Endothelial cell (in vitro differentiated cells): Measurements from ENCODE around the gene UGT1A8. TPM values are rescaled to one million over a fixed set of nuclear protein-coding genes. Genes with fewer than 3 reads are reported as not detected.

Experiments
- DNase-seq: peaks from one replicate; pipeline ENCODE4 v3.0.0; 2021; ENCODE audit warnings: low spot score
- H3K27ac Mint-ChIP-seq: one replicate; pipeline ENCODE4 v1.8.0; 2021; ENCODE audit warnings: mixed read lengths, inconsistent platforms; ENCODE audit not compliant: unreplicated experiment
- H3K27me3 Mint-ChIP-seq: one replicate; pipeline ENCODE4 v1.8.0; 2021; ENCODE audit warnings: mild to moderate bottlenecking, moderate library complexity, mixed read lengths, inconsistent platforms; ENCODE audit not compliant: unreplicated experiment
- H3K36me3 Mint-ChIP-seq: one replicate; pipeline ENCODE4 v1.8.0; 2021; ENCODE audit warnings: mild to moderate bottlenecking, low read depth, mixed read lengths, inconsistent platforms; ENCODE audit not compliant: unreplicated experiment
- H3K4me1 Mint-ChIP-seq: one replicate; pipeline ENCODE4 v1.8.0; 2021; ENCODE audit warnings: mild to moderate bottlenecking, mixed read lengths, inconsistent platforms; ENCODE audit not compliant: unreplicated experiment
- H3K4me3 Mint-ChIP-seq: one replicate; pipeline ENCODE4 v1.8.0; 2021; ENCODE audit warnings: mild to moderate bottlenecking, mixed read lengths, inconsistent platforms; ENCODE audit not compliant: unreplicated experiment
- H3K9me3 Mint-ChIP-seq: one replicate; pipeline ENCODE4 v1.8.0; 2021; ENCODE audit warnings: mixed read lengths, inconsistent platforms; ENCODE audit not compliant: unreplicated experiment
- CTCF ChIP-seq: fragments of 200-600 bp; sonication (generic); IDR thresholded peaks from one replicate; pipeline ENCODE4 v1.5.0; 2021; ENCODE audit warnings: antibody characterized with exemption; ENCODE audit not compliant: unreplicated experiment
- total RNA-seq: library from RNA; stranded (reverse); fragmentation: NEBNext Ultra II Directional; extraction: Animal tissue kit (Norgen Biotek cat#: 25700); gene quantifications from one replicate; pipeline ENCODE4 v1.2.1, GENCODE V29; 2021; ENCODE audit not compliant: unreplicated experiment

Gene UGT1A8
- total RNA-seq, 1 donor from 2014 or later = not detected

DNA sequence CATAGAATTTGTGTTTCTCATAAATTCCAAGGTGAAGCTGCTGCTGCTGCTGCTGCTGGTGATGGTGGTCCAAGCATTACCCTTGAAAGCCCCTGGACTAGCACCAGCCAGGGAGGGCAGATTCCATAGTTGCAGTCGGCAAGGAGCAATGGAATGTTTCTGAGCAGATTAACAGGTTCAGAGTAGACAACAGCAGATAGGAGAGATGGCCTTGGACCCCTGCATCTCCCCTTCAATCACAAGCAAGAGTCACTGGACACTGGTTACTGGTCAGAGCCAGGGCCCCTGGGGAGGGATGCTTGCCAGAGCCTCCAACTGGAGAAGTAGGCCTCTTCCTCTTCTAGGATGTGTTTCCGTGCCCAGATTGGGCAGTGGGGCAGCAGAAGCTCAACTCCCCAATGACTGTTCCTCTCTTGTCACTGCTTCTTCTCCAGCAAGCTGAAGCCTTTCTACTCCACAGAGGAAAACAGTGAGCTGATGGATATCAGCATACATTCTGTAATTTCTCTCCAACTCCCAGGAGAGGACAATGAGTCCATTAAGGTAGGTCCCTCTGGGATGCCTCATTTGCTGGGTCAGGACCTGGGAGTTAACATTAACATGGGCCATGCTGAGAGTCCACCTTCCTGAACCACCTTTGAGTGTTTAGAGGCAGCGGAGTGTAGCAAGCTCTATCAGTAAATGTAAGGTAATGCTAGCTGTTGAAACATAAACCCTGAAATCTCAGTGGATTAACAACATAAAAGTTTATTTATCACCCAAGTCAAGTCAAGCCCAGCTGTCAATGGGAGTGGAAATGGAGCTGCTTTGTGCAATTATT, 196.0 kb downstream of the UGT1A8 start:
- no peak overlapping the region for H3K27ac Mint-ChIP-seq
- TF ChIP-seq CTCF = no peak
- no peaks in the 10 kb centered on the region for H3K9me3 Mint-ChIP-seq
- no peak overlapping the region for H3K4me3 Mint-ChIP-seq
- peaks cover 3% of the 10 kb centered on the region for H3K4me1 Mint-ChIP-seq
- DNase-seq = no peak
- H3K27me3 Mint-ChIP-seq = no peaks in the 10 kb centered on the region
- no peaks in the 10 kb centered on the region for H3K36me3 Mint-ChIP-seq

GRCh38 chr2:233814056-233814835, 196.8 kb downstream of the UGT1A8 start:
- H3K27me3 Mint-ChIP-seq = no peaks in the 10 kb centered on the region
- no peak for TF ChIP-seq CTCF
- H3K27ac Mint-ChIP-seq = no peak overlapping the region
- no peak for DNase-seq
- no peak overlapping the region for H3K4me3 Mint-ChIP-seq
- H3K9me3 Mint-ChIP-seq = no peaks in the 10 kb centered on the region
- H3K36me3 Mint-ChIP-seq = no peaks in the 10 kb centered on the region
- H3K4me1 Mint-ChIP-seq = peaks cover 3% of the 10 kb centered on the region

DNA sequence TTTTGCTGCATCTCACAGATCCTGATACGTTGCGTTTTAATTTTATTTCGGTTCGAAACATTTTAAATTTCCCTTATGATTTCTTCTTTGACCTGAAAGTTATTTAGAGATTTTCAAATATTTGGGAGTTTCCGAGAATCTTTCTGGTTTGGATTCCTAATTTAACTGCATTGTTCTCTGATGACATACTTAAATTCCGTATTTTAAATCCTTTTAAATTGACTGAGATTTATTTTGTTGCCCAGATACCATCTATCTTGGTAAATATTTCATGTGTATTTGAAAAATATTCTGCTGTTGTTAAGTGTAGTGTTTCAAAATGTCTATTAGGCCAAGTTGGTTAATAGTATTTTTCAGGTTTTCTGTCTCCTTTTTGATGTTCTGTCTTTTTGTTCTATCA, 198.4 kb downstream of the UGT1A8 start:
- no peak overlapping the region for H3K4me3 Mint-ChIP-seq
- H3K27ac Mint-ChIP-seq = no peak overlapping the region
- no peaks in the 10 kb centered on the region for H3K9me3 Mint-ChIP-seq
- H3K4me1 Mint-ChIP-seq = peaks cover 3% of the 10 kb centered on the region
- no peaks in the 10 kb centered on the region for H3K36me3 Mint-ChIP-seq
- TF ChIP-seq CTCF = no peak
- no peak for DNase-seq
- H3K27me3 Mint-ChIP-seq = no peaks in the 10 kb centered on the region

DNA sequence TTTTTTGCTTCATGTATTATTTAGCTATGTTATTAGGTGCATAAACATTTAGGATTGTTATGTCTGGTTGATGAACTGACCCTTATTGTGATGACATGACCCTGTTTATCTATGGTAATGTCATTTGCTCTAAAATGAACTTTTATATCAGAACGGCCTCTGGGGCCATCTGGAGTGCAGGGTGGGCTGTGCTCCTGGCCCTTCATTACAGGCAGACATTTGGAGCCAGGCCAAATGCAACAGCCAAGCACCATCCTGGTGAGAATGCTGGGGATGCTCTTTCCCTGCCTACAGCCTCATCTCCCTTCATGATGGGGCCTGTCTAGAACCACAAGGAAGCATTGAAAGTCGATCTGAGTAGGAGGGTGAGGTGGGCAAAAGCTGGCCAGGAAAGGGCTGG, 198.9 kb downstream of the UGT1A8 start:
- TF ChIP-seq CTCF = no peak
- Mint-ChIP-seq H3K27ac (no peak overlapping the region), H3K36me3 (no peaks in the 10 kb centered on the region), H3K27me3 (peaks cover 3% of the 10 kb centered on the region), H3K4me3 (no peak overlapping the region), H3K9me3 (no peaks in the 10 kb centered on the region), H3K4me1 (peaks cover 3% of the 10 kb centered on the region)
- DNase-seq = no peak

- H3K36me3 Mint-ChIP-seq = no peaks in the 10 kb centered on the region
- no peak for TF ChIP-seq CTCF
- H3K9me3 Mint-ChIP-seq = no peaks in the 10 kb centered on the region
- H3K27ac Mint-ChIP-seq = no peak overlapping the region
- no peak overlapping the region for H3K4me3 Mint-ChIP-seq
- peaks cover 4% of the 10 kb centered on the region for H3K27me3 Mint-ChIP-seq
- peaks cover 3% of the 10 kb centered on the region for H3K4me1 Mint-ChIP-seq
- no peak for DNase-seq
Observed at GRCh38 chr2:233816771-233817170, 199.3 kb downstream of the UGT1A8 start.
